Lung (tissue), 12 donors: ENCODE results near the gene LRP4. TPM values are rescaled to one million over a fixed set of nuclear protein-coding genes. Genes with fewer than 3 reads are reported as not detected.

Experiments used
- ATAC-seq: fragments of 200-7000 bp; cut with Tn5 transposase; one replicate; pipeline ENCODE4 v1.9.1; 2020; ENCODE audit warnings: moderate number of reproducible peaks; ENCODE audit not compliant: insufficient read depth, low FRiP score
- DNase-seq, 3 donors: peaks; one replicate each; pipeline ENCODE4 v3.0.0-alpha.2; 2013 to 2017
- H3K27ac ChIP-seq, 2 donors: one replicate each; pipeline ENCODE4 v1.5.1; 2013; ENCODE audit warnings: mild to moderate bottlenecking in 2 of 2, moderate library complexity in 2 of 2, control low read depth in 1 of 2, inconsistent platforms in 1 of 2, low read depth in 1 of 2, low read length in 1 of 2
- H3K27me3 ChIP-seq, 3 donors: one replicate each; pipeline ENCODE4 v1.5.1; 2013; ENCODE audit warnings: low read length in 2 of 3; ENCODE audit not compliant: control insufficient read depth in 3 of 3, insufficient read depth in 3 of 3
- H3K36me3 ChIP-seq, 4 donors: one replicate each; pipeline ENCODE4 v1.5.1; 2013; ENCODE audit warnings: low read length in 4 of 4, mild to moderate bottlenecking in 1 of 4, moderate library complexity in 1 of 4; ENCODE audit not compliant: control insufficient read depth in 4 of 4, insufficient read depth in 4 of 4
- H3K4me1 ChIP-seq, 5 donors: one replicate each; pipeline ENCODE4 v1.5.1; 2013; ENCODE audit warnings: low read length in 5 of 5, mild to moderate bottlenecking in 2 of 5, moderate library complexity in 1 of 5; ENCODE audit not compliant: control insufficient read depth in 5 of 5, insufficient read depth in 5 of 5
- H3K4me3 ChIP-seq: one replicate; pipeline ENCODE4 v1.5.1; 2013; ENCODE audit warnings: mild to moderate bottlenecking, control low read depth, moderate library complexity
- H3K9ac ChIP-seq, 2 donors: one replicate each; pipeline ENCODE4 v1.5.1; 2013; ENCODE audit warnings: low read length in 2 of 2, control low read depth in 1 of 2; ENCODE audit not compliant: insufficient read depth in 1 of 2
- H3K9me3 ChIP-seq, 4 donors: one replicate each; pipeline ENCODE4 v1.5.1; 2013; ENCODE audit warnings: low read length in 3 of 4, mild to moderate bottlenecking in 1 of 4, moderate library complexity in 1 of 4; ENCODE audit not compliant: control insufficient read depth in 4 of 4, insufficient read depth in 3 of 4
- CTCF ChIP-seq: IDR thresholded peaks from 2 replicates; pipeline ENCODE4 v1.5.1; 2012; ENCODE audit warnings: mild to moderate bottlenecking; ENCODE audit errors: control extremely low read depth, extremely low read depth
- WGBS, 2 donors: extraction: QIAGEN DNeasy Blood & Tissue Kit; methylation state at CpG; one replicate each; pipeline ENCODE4 v1.1.7; 2013; 5-methylcytosine and 5-hydroxymethylcytosine counted together
- polyA plus RNA-seq, 2 donors: library from polyadenylated mRNA; stranded (reverse); fragments of 200-250 nt; gene quantifications; one replicate each; pipeline ENCODE4 v1.2.1, GENCODE V29; 2013
- total RNA-seq, 2 donors: library from RNA; depleted of rRNA in 1 of 2; stranded (reverse); fragments of >200 nt in 1 of 2; gene quantifications; one replicate each; pipeline ENCODE4 v1.2.1, GENCODE V29; 2014 to 2021
- donor health status: control.
- donor health status: control.
- donor health status: Bipolar disorder and iron deficiency.
- donor health status: healthy.
- donor health status: DM: yes; HTN: yes; CAD: no.

Gene LRP4
- total and polyA plus RNA-seq, 4 donors, result 1.0 to 30.8 (median 2.9) TPM

- no peaks in the 10 kb centered on the region for H3K9me3 ChIP-seq
- 44 to 62% methylated on average over 3 of the region's 3 CpGs for WGBS, 2 donors
These were observed 17.2 kb downstream of the LRP4 start for GRCh38 chr11:46901156-46901555.

GRCh38 chr11:46900091-46900746 lies 18.1 kb downstream of the LRP4 start:
- WGBS, 2 donors, result 88 to 92% methylated on average over 13 of the region's 13 CpGs

More at GRCh38 chr11:46901156-46901555, 17.2 kb downstream of the LRP4 start:
- Histone ChIP-seq H3K27ac (no peak overlapping the region), H3K4me1 (peaks cover 0 to 5% (median 0%) of the 10 kb centered on the region in 5 donors), H3K9ac (no peak overlapping the region), H3K4me3 (no peak overlapping the region), H3K36me3 (peaks cover 0 to 26% (median 10%) of the 10 kb centered on the region in 4 donors), H3K27me3 (no peaks in the 10 kb centered on the region)
- no peak for TF ChIP-seq CTCF
- DNase-seq (no peak), ATAC-seq (no peak)

GRCh38 chr11:46899501-46900025 lies 18.8 kb downstream of the LRP4 start:
- no peak for DNase-seq
- H3K36me3 ChIP-seq, result peaks cover 0 to 35% (median 14%) of the 10 kb centered on the region in 4 donors
- no peak overlapping the region for H3K9ac ChIP-seq
- ATAC-seq, result no peak
- no peaks in the 10 kb centered on the region for H3K27me3 ChIP-seq
- no peak overlapping the region for H3K27ac ChIP-seq
- WGBS, 2 donors, result 97 to 98% methylated on average over 13 of the region's 13 CpGs
- H3K9me3 ChIP-seq, result no peaks in the 10 kb centered on the region
- H3K4me3 ChIP-seq, result no peak overlapping the region
- TF ChIP-seq CTCF, result no peak
- H3K4me1 ChIP-seq, result peaks cover 0 to 5% (median 0%) of the 10 kb centered on the region in 5 donors

More at GRCh38 chr11:46900091-46900746, 18.1 kb downstream of the LRP4 start:
- DNase-seq, result no peak
- Histone ChIP-seq H3K27me3 (no peaks in the 10 kb centered on the region), H3K9me3 (no peaks in the 10 kb centered on the region), H3K4me1 (peaks cover 0 to 5% (median 0%) of the 10 kb centered on the region in 5 donors), H3K27ac (no peak overlapping the region), H3K9ac (no peak overlapping the region), H3K4me3 (no peak overlapping the region), H3K36me3 (peaks cover 0 to 33% (median 13%) of the 10 kb centered on the region in 4 donors)
- TF ChIP-seq CTCF, result no peak
- ATAC-seq, result no peak
